Activated naive CD4-positive, alpha-beta T cell treated with anti-CD3 and anti-CD28 coated beads for 36 hours (primary cell): ENCODE measurements around the gene GJD2. TPM values are rescaled to one million over a fixed set of nuclear protein-coding genes. Genes with fewer than 3 reads are reported as not detected.
A peak's percentile ranks its signal among the peaks of the same experiment; 100 is the strongest.

Experiments
- CTCF ChIA-PET: fragments of 350-600 bp; sonication (Branson Sonifier 250); formaldehyde crosslinking; loops from one replicate; lab custom pipeline; 2021; ENCODE audit warnings: antibody characterized with exemption; lab: Charles Lee
- DNase-seq: peaks from one replicate; pipeline ENCODE4 v3.0.0-alpha.2; 2020
- H3K27ac Mint-ChIP-seq: one replicate; pipeline ENCODE4 v1.8.0; 2021; ENCODE audit warnings: mild to moderate bottlenecking, mixed read lengths
- H3K27me3 Mint-ChIP-seq: one replicate; pipeline ENCODE4 v1.8.0; 2021; ENCODE audit warnings: low read depth, mixed read lengths
- H3K36me3 Mint-ChIP-seq: one replicate; pipeline ENCODE4 v1.8.0; 2021; ENCODE audit warnings: low read depth, mixed read lengths
- H3K4me1 Mint-ChIP-seq: one replicate; pipeline ENCODE4 v1.8.0; 2021; ENCODE audit warnings: low read depth, mixed read lengths
- H3K4me3 Mint-ChIP-seq: one replicate; pipeline ENCODE4 v1.8.0; 2021; ENCODE audit warnings: mild to moderate bottlenecking, moderate library complexity, mixed read lengths
- H3K9me3 Mint-ChIP-seq: one replicate; pipeline ENCODE4 v1.8.0; 2021; ENCODE audit warnings: mixed read lengths
- intact Hi-C: fragments of 100-400 bp; cut with micrococcal nuclease; formaldehyde crosslinking; loops from one replicate; pipeline ENCODE4 v1.15.1; 2023
- total RNA-seq, 2 experiments: library from RNA; stranded (reverse); gene quantifications; one replicate each; pipeline ENCODE4 v1.2.3, GENCODE V29; 2021

GJD2 gene
- total RNA-seq, 2 experiments from 2014 or later = not detected

- CTCF ChIA-PET = no interaction called here
- Mint-ChIP-seq H3K27me3 (peaks cover 7% of the 10 kb centered on the region), H3K4me3 (no peak overlapping the region), H3K27ac (no peak overlapping the region), H3K4me1 (no peaks in the 10 kb centered on the region), H3K9me3 (no peaks in the 10 kb centered on the region), H3K36me3 (no peaks in the 10 kb centered on the region)
- intact Hi-C loops = no loop called here
- no peak for DNase-seq
Measured at GRCh38 chr15:34765741-34766140, 10.9 kb upstream of the GJD2 start.

- H3K9me3 Mint-ChIP-seq = no peaks in the 10 kb centered on the region
- intact Hi-C loops = no loop called here
- no peak for DNase-seq
- H3K36me3 Mint-ChIP-seq = no peaks in the 10 kb centered on the region
- peaks cover 32% of the 10 kb centered on the region for H3K27me3 Mint-ChIP-seq
- CTCF ChIA-PET = interaction anchor here (0.8 kb wide), 1 partner anchor 482 kb away, joined by 3 read pairs; no protein-coding TSS in a partner anchor
- H3K4me1 Mint-ChIP-seq = no peaks in the 10 kb centered on the region
- no peak overlapping the region for H3K27ac Mint-ChIP-seq
- no peak overlapping the region for H3K4me3 Mint-ChIP-seq
Measured at GRCh38 chr15:34760909-34761308, 6.1 kb upstream of the GJD2 start.

GRCh38 chr15:34759992-34760391 lies 5.2 kb upstream of the GJD2 start:
- CTCF ChIA-PET = no interaction called here
- Mint-ChIP-seq H3K27ac (no peak overlapping the region), H3K36me3 (no peaks in the 10 kb centered on the region), H3K4me1 (no peaks in the 10 kb centered on the region), H3K4me3 (no peak overlapping the region), H3K9me3 (no peaks in the 10 kb centered on the region), H3K27me3 (peaks cover 39% of the 10 kb centered on the region)
- intact Hi-C loops = no loop called here
- no peak for DNase-seq

- H3K27ac Mint-ChIP-seq = no peak overlapping the region
- no peaks in the 10 kb centered on the region for H3K4me1 Mint-ChIP-seq
- peaks cover 39% of the 10 kb centered on the region for H3K27me3 Mint-ChIP-seq
- H3K4me3 Mint-ChIP-seq = no peak overlapping the region
- H3K36me3 Mint-ChIP-seq = no peaks in the 10 kb centered on the region
- H3K9me3 Mint-ChIP-seq = no peaks in the 10 kb centered on the region
- intact Hi-C loops = no loop called here
- no peak for DNase-seq
- CTCF ChIA-PET = no interaction called here
Measured at GRCh38 chr15:34759347-34759746, 4.5 kb upstream of the GJD2 start.

- no peak overlapping the region for H3K4me3 Mint-ChIP-seq
- H3K27me3 Mint-ChIP-seq = peaks cover 52% of the 10 kb centered on the region
- no peak for DNase-seq
- peaks cover 3% of the 10 kb centered on the region for H3K4me1 Mint-ChIP-seq
- no peaks in the 10 kb centered on the region for H3K9me3 Mint-ChIP-seq
- CTCF ChIA-PET = interaction anchor here (0.6 kb wide), 1 partner anchor 81 kb away, joined by 3 read pairs; no protein-coding TSS in a partner anchor
- no peak overlapping the region for H3K27ac Mint-ChIP-seq
- no peaks in the 10 kb centered on the region for H3K36me3 Mint-ChIP-seq
- intact Hi-C loops = no loop called here
Measured at GRCh38 chr15:34757262-34757661, 2.5 kb upstream of the GJD2 start.

- CTCF ChIA-PET = no interaction called here
- peaks cover 49% of the 10 kb centered on the region for H3K27me3 Mint-ChIP-seq
- H3K36me3 Mint-ChIP-seq = no peaks in the 10 kb centered on the region
- DNase-seq = no peak
- H3K9me3 Mint-ChIP-seq = no peaks in the 10 kb centered on the region
- H3K4me3 Mint-ChIP-seq = no peak overlapping the region
- no peak overlapping the region for H3K27ac Mint-ChIP-seq
- intact Hi-C loops = no loop called here
- H3K4me1 Mint-ChIP-seq = peaks cover 3% of the 10 kb centered on the region
Measured at GRCh38 chr15:34755419-34755773, 598 bp upstream of the GJD2 start.

- CTCF ChIA-PET = no interaction called here
- H3K36me3 Mint-ChIP-seq = no peaks in the 10 kb centered on the region
- no peaks in the 10 kb centered on the region for H3K9me3 Mint-ChIP-seq
- DNase-seq = no peak
- intact Hi-C loops = no loop called here
- H3K4me1 Mint-ChIP-seq = peaks cover 3% of the 10 kb centered on the region
- peaks cover 47% of the 10 kb centered on the region for H3K27me3 Mint-ChIP-seq
- no peak overlapping the region for H3K4me3 Mint-ChIP-seq
- no peak overlapping the region for H3K27ac Mint-ChIP-seq
Measured at GRCh38 chr15:34754171-34754601, 612 bp downstream of the GJD2 start.

- H3K4me3 Mint-ChIP-seq = no peak overlapping the region
- no peaks in the 10 kb centered on the region for H3K9me3 Mint-ChIP-seq
- peaks cover 3% of the 10 kb centered on the region for H3K4me1 Mint-ChIP-seq
- intact Hi-C loops = no loop called here
- H3K27ac Mint-ChIP-seq = no peak overlapping the region
- no peaks in the 10 kb centered on the region for H3K36me3 Mint-ChIP-seq
- H3K27me3 Mint-ChIP-seq = peaks cover 50% of the 10 kb centered on the region
- DNase-seq = peak; percentile 11
- CTCF ChIA-PET = no interaction called here
Measured at GRCh38 chr15:34753236-34753894, 1.4 kb downstream of the GJD2 start.

GRCh38 chr15:34749691-34750090 lies 5.1 kb downstream of the GJD2 start:
- intact Hi-C loops = no loop called here
- peaks cover 3% of the 10 kb centered on the region for H3K4me1 Mint-ChIP-seq
- H3K27me3 Mint-ChIP-seq = peaks cover 43% of the 10 kb centered on the region
- DNase-seq = no peak
- H3K4me3 Mint-ChIP-seq = no peak overlapping the region
- CTCF ChIA-PET = no interaction called here
- no peak overlapping the region for H3K27ac Mint-ChIP-seq
- no peaks in the 10 kb centered on the region for H3K9me3 Mint-ChIP-seq
- H3K36me3 Mint-ChIP-seq = no peaks in the 10 kb centered on the region

- Mint-ChIP-seq H3K27me3 (peaks cover 30% of the 10 kb centered on the region), H3K36me3 (no peaks in the 10 kb centered on the region), H3K9me3 (no peaks in the 10 kb centered on the region), H3K4me1 (no peaks in the 10 kb centered on the region), H3K27ac (no peak overlapping the region), H3K4me3 (no peak overlapping the region)
- CTCF ChIA-PET = no interaction called here
- intact Hi-C loops = no loop called here
- no peak for DNase-seq
Measured at GRCh38 chr15:34739346-34739745, 15.5 kb downstream of the GJD2 start.

- no peak overlapping the region for H3K27ac Mint-ChIP-seq
Measured at GRCh38 chr15:34738002-34738401, 16.8 kb downstream of the GJD2 start.

GRCh38 chr15:34737477-34737876 lies 17.3 kb downstream of the GJD2 start:
- H3K27me3 Mint-ChIP-seq = peaks cover 26% of the 10 kb centered on the region
- intact Hi-C loops = no loop called here
- no peak overlapping the region for H3K27ac Mint-ChIP-seq
- DNase-seq = no peak
- no peaks in the 10 kb centered on the region for H3K4me1 Mint-ChIP-seq
- H3K36me3 Mint-ChIP-seq = no peaks in the 10 kb centered on the region
- CTCF ChIA-PET = no interaction called here
- no peaks in the 10 kb centered on the region for H3K9me3 Mint-ChIP-seq
- H3K4me3 Mint-ChIP-seq = no peak overlapping the region

More at GRCh38 chr15:34738002-34738401, 16.8 kb downstream of the GJD2 start:
- Mint-ChIP-seq H3K4me1 (no peaks in the 10 kb centered on the region), H3K36me3 (no peaks in the 10 kb centered on the region), H3K27me3 (peaks cover 26% of the 10 kb centered on the region), H3K4me3 (no peak overlapping the region), H3K9me3 (no peaks in the 10 kb centered on the region)
- DNase-seq = no peak
- intact Hi-C loops = no loop called here
- CTCF ChIA-PET = no interaction called here

- H3K27ac Mint-ChIP-seq = no peak overlapping the region
- H3K4me3 Mint-ChIP-seq = no peak overlapping the region
- H3K27me3 Mint-ChIP-seq = peaks cover 28% of the 10 kb centered on the region
- CTCF ChIA-PET = no interaction called here
- H3K4me1 Mint-ChIP-seq = no peaks in the 10 kb centered on the region
- H3K36me3 Mint-ChIP-seq = no peaks in the 10 kb centered on the region
- intact Hi-C loops = no loop called here
- no peak for DNase-seq
- H3K9me3 Mint-ChIP-seq = no peaks in the 10 kb centered on the region
Measured at GRCh38 chr15:34734303-34734702, 20.5 kb downstream of the GJD2 start.
